Measurements from ENCODE around the gene ANTXRL. TPM values are rescaled to one million over a fixed set of nuclear protein-coding genes. Genes with fewer than 3 reads are reported as not detected.
"Not testable (repeated sequence)": the region's sequence is repeated elsewhere in the genome, so short reads cannot be mapped to it uniquely, and the experiment has no call there.

The ANTXRL gene
- total RNA-seq, 1 donor from 2014 or later, result 0.48 TPM

DNA sequence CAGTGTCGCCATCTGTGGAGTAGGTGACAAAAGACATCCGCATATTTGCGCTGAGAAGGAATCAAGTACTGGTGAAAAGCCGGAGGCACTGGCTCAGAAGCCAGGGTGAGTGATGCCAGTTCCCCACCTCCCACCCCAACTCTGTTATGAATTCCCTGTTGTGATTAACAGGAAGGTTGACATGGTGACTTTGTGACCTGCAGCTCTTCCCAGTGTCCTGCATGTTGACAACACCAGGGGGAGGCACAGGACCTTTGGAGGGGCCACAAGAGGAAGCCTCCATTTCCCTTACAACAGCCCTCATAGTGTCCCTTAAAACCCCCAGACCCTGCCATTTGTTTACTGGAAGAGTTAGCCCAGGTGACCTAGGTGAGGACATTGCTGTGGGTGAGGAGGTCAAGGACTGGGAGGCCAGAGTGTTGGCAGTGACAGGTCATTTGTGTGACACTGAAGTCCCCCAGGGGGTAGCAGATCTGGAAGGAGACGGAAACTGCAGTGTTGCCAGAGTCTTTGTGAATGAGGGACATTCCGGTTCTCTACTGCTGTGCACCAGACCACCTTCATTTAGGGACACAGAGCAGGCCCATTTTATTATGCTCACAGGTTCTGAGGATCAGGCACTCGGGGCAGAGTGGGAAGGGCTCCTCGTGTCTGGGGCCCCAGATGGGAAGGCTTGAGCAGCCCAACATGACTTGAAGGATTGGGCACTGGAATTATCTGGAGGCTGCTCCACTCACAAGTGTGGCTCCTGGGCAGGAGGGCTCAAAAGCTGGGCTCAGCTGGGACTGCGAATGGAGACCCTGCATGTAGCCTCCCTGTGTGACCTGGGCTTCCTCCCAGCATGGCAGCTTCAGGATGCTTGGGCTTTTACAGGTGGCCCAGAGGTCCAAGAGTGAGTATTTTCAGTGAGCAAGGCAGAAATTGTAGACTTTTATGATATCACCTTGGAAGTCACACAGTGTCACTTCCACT is 13.0 kb upstream of the ANTXRL start:
- no peak for DNase-seq (ENCODE audit: low spot score)

DNA sequence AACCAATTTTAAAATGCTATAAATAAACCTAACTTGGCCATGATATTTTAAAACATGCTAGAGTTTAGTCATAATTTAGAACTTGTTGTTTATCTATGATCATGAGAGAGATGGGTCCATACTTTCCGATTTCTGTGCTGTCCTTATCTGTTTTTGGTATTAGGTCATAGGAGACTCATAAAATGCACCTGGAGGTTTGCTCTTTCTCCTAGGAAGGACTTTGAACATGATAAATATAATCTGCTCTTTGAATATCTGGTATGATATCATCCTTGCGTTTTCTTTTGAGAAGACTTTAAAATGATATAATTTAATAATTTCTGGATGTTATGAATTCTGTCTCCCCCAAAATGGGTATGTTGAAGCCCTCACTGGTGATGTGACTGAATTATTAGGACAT is 9.0 kb upstream of the ANTXRL start:
- DNase-seq (ENCODE audit: low spot score), result no peak

- DNase-seq (ENCODE audit: low spot score), result not testable (repeated sequence)
Measured at GRCh38 chr10:46282421-46282831, 4.4 kb upstream of the ANTXRL start.

GRCh38 chr10:46282842-46283574 is 3.8 kb upstream of the ANTXRL start:
- DNase-seq (ENCODE audit: low spot score), result peak; percentile 91

- no peak for DNase-seq (ENCODE audit: low spot score)
Measured at GRCh38 chr10:46283580-46284285, 3.1 kb upstream of the ANTXRL start.

DNA sequence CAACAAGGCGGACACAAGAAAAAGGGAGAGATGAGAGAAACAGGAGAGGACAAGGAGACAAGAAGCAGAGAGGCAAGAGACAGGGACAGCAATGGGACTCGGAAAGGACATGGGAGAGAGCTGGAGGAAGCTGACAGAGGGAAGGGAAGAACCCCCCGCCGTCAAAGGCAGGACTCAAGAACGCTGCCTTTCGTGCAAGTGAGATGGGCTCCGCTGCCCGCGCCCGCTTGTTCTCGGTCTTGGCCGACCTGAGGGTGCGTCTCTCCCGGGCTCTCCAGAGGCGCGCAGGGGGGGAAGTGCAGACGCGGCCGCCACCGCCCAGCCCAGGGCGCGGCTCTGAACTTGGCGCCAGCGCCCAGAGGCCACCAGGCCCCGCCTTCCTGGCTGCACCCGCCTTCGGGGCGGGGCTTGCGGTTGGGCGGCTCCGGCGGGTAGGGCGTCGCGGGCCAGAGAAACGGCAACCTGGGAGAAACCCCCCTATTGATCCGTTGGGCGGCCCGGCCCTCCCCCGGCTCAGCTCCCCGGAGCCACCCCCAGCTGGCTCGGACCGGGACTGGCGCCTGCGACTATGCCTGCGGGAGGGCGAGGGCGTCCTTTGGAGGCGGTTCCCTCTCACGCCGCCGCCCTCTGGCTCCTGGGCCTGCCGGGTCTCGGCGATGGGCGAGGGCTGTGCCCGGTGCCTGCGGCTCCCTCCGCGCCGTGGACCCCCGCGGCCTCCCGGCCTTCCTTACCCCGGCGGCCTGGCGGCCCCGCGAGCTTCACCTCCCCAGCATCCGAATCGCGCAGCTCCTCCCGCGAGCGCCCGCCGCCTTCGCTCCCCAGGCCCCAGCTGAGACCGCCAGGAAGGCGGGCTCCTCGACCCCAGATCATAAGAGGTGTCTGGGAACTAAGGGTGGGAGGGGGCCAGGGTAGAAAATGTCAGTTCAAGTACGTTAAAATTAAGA is 2.2 kb upstream of the ANTXRL start:
- DNase-seq (ENCODE audit: low spot score), result peak; percentile 86

GRCh38 chr10:46285300-46285699 is 1.5 kb upstream of the ANTXRL start:
- no peak for DNase-seq (ENCODE audit: low spot score)

GRCh38 chr10:46285966-46286620 is 704 bp upstream of the ANTXRL start:
- DNase-seq (ENCODE audit: low spot score), result no peak

DNA sequence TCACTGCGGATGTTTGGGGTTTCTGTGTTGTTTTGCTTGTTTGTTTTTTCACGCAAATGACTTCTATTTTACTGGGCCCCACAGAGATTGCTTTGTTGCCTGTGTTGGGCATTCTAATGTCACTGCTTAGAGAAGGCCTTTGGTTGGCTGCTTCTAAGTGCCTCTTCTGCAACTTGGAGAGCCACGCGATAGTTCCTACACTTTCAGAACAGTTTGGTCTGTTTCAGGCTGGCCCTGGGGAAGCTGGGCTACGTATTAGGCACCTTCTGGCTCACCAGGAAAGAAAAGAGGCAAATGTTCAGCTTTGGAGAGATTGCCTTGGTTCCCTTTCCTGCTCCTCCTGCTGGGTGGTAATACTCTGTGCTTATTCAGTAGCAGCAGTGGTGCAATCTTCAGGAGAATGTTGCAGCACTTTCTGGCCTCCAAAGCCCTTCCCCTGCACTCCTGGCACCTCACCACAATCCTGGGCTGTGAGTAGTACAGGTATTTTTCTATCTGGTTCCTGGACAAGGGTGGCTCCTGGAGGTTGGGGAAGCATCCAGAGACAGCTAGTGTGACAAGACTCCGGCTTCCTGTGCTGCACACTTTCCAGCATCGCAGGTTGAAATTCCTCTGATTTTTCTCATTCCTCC is 1.2 kb downstream of the ANTXRL start:
- no peak for DNase-seq (ENCODE audit: low spot score)

- no peak for DNase-seq (ENCODE audit: low spot score)
Measured at GRCh38 chr10:46288601-46289206, 1.9 kb downstream of the ANTXRL start.

- no peak for DNase-seq (ENCODE audit: low spot score)
Measured at GRCh38 chr10:46289209-46289810, 2.5 kb downstream of the ANTXRL start.

GRCh38 chr10:46290101-46290886 is 3.5 kb downstream of the ANTXRL start:
- DNase-seq (ENCODE audit: low spot score), result no peak

GRCh38 chr10:46291817-46292572 is 5.2 kb downstream of the ANTXRL start:
- DNase-seq (ENCODE audit: low spot score), result no peak

GRCh38 chr10:46292573-46293023 is 5.8 kb downstream of the ANTXRL start:
- DNase-seq (ENCODE audit: low spot score), result no peak

- DNase-seq (ENCODE audit: low spot score), result no peak
Measured at GRCh38 chr10:46293228-46293627, 6.4 kb downstream of the ANTXRL start.

DNA sequence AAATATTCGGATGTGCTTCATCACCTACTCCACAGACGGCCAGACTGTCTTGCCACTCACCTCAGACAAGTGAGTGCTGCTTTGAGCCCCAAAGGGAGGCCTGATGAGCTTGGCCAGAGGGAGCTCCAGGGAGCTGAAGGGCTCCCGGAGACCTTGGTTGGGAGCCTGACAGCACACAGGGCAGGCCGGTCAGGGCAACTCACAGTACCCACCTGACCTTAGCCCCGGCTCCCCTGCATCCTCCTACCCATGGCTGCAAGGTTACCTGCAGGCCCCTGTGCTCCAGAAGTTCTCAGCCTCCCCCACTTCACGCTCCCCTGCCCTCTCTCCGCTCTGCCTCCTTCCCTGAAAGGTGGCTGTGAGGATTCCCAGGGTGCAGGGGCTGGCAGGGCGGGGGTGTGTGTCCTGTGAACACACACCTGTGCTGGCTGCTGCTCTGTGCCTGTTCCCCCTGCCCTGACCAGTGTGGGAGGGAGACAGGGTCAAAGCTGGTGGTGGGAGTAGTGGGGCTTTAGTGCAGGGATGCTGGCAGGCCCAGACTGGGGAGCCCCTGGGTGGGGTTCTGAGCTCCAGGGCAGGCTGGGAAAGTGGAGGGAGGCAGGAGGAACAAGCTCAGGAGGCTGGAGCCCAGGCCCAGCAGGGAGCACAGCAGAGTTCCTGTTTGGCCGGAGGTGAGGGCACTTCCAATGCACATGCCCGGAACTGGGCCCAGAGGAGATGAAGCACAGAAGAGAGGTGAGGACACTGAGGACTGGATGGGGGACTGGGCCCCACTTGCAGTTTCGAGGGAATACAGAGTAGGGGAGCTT is 7.2 kb downstream of the ANTXRL start:
- no peak for DNase-seq (ENCODE audit: low spot score)

All from umbilical cord (tissue), 2 donors.